ENCODE data around the gene FLII.

FLII gene

GRCh38 chr17:18270046-18270931, 11.8 kb upstream of the FLII start:
- H3K4me1 ChIP-seq (ENCODE audit: control insufficient read depth, insufficient read depth, low read length) = no peaks in the 10 kb centered on the region
- H3K36me3 ChIP-seq (ENCODE audit: control insufficient read depth, insufficient read depth, low read length) = peaks cover 6% of the 10 kb centered on the region
- no peaks in the 10 kb centered on the region for H3K27me3 ChIP-seq (ENCODE audit: control insufficient read depth, insufficient read depth, low read length)
- H3K4me3 ChIP-seq (ENCODE audit: low read length) = no peak overlapping the region
- H3K9me3 ChIP-seq (ENCODE audit: control insufficient read depth, low read length) = no peaks in the 10 kb centered on the region
- no peak overlapping the region for H3K9ac ChIP-seq (ENCODE audit: low read length)

DNA sequence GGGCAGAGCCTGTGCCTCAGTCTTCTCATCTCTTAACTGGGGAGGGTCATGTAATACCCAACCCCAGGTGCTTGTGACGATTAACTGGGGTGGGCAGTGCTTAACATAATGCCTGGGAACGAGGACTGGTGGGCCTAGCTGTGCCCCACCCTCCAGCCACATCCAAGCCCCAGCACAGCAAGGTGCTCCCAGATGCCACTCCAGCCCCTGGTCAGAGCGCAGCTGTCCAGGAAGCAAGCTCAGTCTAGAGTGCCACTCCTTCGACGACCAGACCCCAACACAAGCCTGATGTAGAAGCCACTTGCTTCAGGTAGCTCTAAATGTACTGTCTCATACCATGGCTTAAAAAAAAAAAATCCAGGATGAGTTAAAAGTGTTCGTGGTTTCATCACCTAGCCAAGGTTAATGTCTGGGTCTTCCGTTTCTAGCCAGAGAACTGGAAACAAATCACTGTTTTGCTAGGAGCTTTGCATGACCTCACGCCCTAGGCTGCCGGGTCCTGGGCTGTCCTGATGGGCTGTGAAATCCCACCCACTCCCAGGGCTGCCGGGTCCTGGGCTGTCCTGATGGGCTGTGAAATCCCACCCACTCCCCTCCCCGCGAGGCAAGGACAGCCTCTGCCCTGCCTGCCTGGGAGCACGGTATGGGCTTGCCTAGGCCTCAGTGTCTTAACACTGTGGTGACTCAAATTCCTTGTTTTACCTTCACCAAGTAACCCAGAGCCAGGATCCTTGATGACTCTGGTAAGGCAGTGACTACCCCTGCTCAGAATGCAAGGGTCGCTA, 9.6 kb upstream of the FLII start:
- no peaks in the 10 kb centered on the region for H3K27me3 ChIP-seq (ENCODE audit: control insufficient read depth, insufficient read depth, low read length)
- no peaks in the 10 kb centered on the region for H3K9me3 ChIP-seq (ENCODE audit: control insufficient read depth, low read length)
- peaks cover 4% of the 10 kb centered on the region for H3K36me3 ChIP-seq (ENCODE audit: control insufficient read depth, insufficient read depth, low read length)
- no peak overlapping the region for H3K4me3 ChIP-seq (ENCODE audit: low read length)
- H3K9ac ChIP-seq (ENCODE audit: low read length) = no peak overlapping the region
- no peaks in the 10 kb centered on the region for H3K4me1 ChIP-seq (ENCODE audit: control insufficient read depth, insufficient read depth, low read length)

DNA sequence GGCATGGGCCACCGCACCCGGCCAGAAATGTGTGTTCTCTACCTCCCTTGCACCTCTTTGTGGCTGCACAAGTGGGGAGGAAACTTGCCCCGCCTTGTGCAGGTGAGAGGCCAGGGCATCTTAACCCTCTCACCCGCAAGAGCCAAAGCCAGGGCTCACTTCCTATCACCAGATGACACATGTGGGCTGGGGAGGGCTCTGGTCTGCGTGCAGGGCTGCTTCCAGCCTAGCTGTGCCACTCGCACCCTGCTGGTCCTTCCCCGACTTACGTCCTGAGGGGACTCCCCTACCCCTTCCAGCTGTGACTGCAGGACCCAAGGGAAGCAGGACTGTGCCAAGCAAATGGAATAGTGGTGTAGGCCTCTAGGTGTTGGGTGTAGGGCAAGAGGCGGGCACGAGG, 8.8 kb upstream of the FLII start:
- no peaks in the 10 kb centered on the region for H3K27me3 ChIP-seq (ENCODE audit: control insufficient read depth, insufficient read depth, low read length)
- peaks cover 7% of the 10 kb centered on the region for H3K4me1 ChIP-seq (ENCODE audit: control insufficient read depth, insufficient read depth, low read length)
- peaks cover 4% of the 10 kb centered on the region for H3K36me3 ChIP-seq (ENCODE audit: control insufficient read depth, insufficient read depth, low read length)
- no peak overlapping the region for H3K4me3 ChIP-seq (ENCODE audit: low read length)
- H3K9me3 ChIP-seq (ENCODE audit: control insufficient read depth, low read length) = no peaks in the 10 kb centered on the region
- no peak overlapping the region for H3K9ac ChIP-seq (ENCODE audit: low read length)

- Histone ChIP-seq H3K36me3 (ENCODE audit: control insufficient read depth, insufficient read depth, low read length) (peaks cover 4% of the 10 kb centered on the region), H3K9ac (ENCODE audit: low read length) (no peak overlapping the region), H3K27me3 (ENCODE audit: control insufficient read depth, insufficient read depth, low read length) (no peaks in the 10 kb centered on the region), H3K4me3 (ENCODE audit: low read length) (no peak overlapping the region), H3K9me3 (ENCODE audit: control insufficient read depth, low read length) (no peaks in the 10 kb centered on the region), H3K4me1 (ENCODE audit: control insufficient read depth, insufficient read depth, low read length) (peaks cover 29% of the 10 kb centered on the region)
These were observed 5.5 kb upstream of the FLII start for GRCh38 chr17:18263885-18264682.

GRCh38 chr17:18262641-18263040, 4.1 kb upstream of the FLII start:
- H3K36me3 ChIP-seq (ENCODE audit: control insufficient read depth, insufficient read depth, low read length) = peaks cover 4% of the 10 kb centered on the region
- no peaks in the 10 kb centered on the region for H3K27me3 ChIP-seq (ENCODE audit: control insufficient read depth, insufficient read depth, low read length)
- H3K4me1 ChIP-seq (ENCODE audit: control insufficient read depth, insufficient read depth, low read length) = peaks cover 34% of the 10 kb centered on the region
- H3K9ac ChIP-seq (ENCODE audit: low read length) = no peak overlapping the region
- H3K9me3 ChIP-seq (ENCODE audit: control insufficient read depth, low read length) = no peaks in the 10 kb centered on the region
- no peak overlapping the region for H3K4me3 ChIP-seq (ENCODE audit: low read length)

DNA sequence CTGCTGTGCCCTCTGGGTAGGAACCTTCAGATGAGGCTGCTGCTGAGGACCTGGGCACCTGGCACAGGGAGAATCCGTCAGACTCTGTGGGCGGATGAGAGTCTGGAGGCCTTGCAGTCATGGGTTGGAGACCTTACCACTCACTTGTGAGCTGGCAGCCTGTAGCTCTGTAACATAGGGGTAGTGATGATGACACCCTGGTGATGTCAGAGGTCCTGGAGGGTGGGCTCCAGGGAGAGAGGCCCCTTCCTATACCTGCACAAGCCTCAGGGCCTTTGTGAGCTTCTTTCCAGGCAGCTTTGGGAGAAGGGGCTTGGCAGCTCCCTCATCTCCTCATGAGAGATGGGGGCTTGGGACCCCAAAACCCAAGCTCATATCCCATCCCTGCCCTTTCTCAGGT, 3.6 kb upstream of the FLII start:
- Histone ChIP-seq H3K9ac (ENCODE audit: low read length) (peak overlapping the region; percentile 97), H3K4me1 (ENCODE audit: control insufficient read depth, insufficient read depth, low read length) (peaks cover 39% of the 10 kb centered on the region), H3K9me3 (ENCODE audit: control insufficient read depth, low read length) (no peaks in the 10 kb centered on the region), H3K36me3 (ENCODE audit: control insufficient read depth, insufficient read depth, low read length) (peaks cover 4% of the 10 kb centered on the region), H3K4me3 (ENCODE audit: low read length) (peak overlapping the region; percentile 86), H3K27me3 (ENCODE audit: control insufficient read depth, insufficient read depth, low read length) (no peaks in the 10 kb centered on the region)

DNA sequence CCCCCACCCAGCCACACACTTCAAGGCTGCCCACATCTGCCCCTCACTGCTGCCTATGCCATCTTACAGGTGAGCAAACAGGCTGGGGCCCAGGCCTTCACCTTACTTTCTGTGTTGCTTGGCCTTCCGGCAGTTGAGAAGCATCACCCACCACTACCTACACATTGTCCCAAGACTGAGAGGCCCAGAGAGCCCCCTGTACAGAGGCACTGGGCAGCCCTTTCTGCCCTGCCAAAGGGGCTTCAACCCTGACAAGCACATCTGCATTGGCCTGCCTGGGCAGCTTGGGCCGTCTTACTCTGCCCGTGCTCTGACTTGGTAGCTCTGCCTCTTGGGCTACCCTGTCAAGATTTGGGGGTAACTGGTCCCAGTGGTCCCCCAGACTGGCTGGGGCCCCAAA, 3.1 kb upstream of the FLII start:
- Histone ChIP-seq H3K36me3 (ENCODE audit: control insufficient read depth, insufficient read depth, low read length) (peaks cover 4% of the 10 kb centered on the region), H3K4me3 (ENCODE audit: low read length) (peak overlapping the region; percentile 86), H3K27me3 (ENCODE audit: control insufficient read depth, insufficient read depth, low read length) (no peaks in the 10 kb centered on the region), H3K4me1 (ENCODE audit: control insufficient read depth, insufficient read depth, low read length) (peaks cover 44% of the 10 kb centered on the region), H3K9me3 (ENCODE audit: control insufficient read depth, low read length) (no peaks in the 10 kb centered on the region), H3K9ac (ENCODE audit: low read length) (peak overlapping the region; percentile 97)

- Histone ChIP-seq H3K4me1 (ENCODE audit: control insufficient read depth, insufficient read depth, low read length) (peaks cover 49% of the 10 kb centered on the region), H3K4me3 (ENCODE audit: low read length) (peak overlapping the region; percentile 86), H3K27me3 (ENCODE audit: control insufficient read depth, insufficient read depth, low read length) (no peaks in the 10 kb centered on the region)
These were observed 2.6 kb upstream of the FLII start for GRCh38 chr17:18261146-18261515.

DNA sequence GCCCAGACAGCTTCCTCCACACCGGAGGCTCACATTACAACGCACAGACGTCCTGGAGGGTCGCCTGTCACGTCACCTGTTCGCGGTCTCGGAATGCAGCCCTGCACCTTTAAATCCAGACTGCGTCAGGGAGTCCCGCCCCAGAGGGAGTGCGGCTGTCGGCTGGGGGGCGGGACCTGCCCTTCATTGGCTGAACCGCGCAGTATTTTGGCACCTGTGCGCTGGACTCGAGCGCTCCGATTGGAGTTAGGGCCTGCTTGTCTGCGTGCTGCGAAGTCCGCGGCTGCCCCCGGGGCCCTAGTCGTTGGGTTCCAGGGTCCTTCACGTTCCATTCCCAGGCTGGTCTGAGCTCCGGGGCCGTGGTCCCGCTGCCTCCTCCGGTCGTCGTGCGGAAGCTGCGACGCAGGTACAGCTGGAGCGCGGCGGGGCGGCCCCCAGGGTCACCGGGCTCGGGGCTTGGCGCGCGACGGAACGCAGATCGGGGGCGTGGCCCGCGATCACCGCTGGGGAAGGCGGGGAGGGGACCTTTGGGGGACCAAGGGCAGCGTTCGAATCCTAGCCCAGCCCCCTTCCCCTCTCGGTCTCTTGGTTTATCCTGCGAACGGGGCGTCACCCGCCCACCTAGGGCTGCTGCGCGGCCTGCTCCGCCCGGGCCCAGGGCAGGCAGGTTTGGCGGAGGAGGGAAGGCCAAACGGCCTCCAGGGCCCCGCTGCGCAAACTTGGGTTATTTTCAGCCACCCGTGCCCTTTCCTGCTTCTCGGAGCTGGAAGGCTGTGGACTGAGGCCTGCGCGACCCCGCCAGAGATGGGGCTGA, 2.0 kb upstream of the FLII start, which contains the start of gene MIEF2:
Gene MIEF2 (plus strand): TSS at position 331 of the 814 bp plus-strand sequence. CDS start 2,059 bp downstream, outside the sequence.
- peak within 1 kb of the TSS; percentile 86 for H3K4me3 ChIP-seq (ENCODE audit: low read length)
- H3K9ac ChIP-seq (ENCODE audit: low read length) = peak within 1 kb of the TSS; percentile 97
- H3K36me3 ChIP-seq (ENCODE audit: control insufficient read depth, insufficient read depth, low read length) = peaks cover 4% of the 10 kb centered on the region
- H3K9me3 ChIP-seq (ENCODE audit: control insufficient read depth, low read length) = no peaks in the 10 kb centered on the region
- H3K4me1 ChIP-seq (ENCODE audit: control insufficient read depth, insufficient read depth, low read length) = peaks cover 49% of the 10 kb centered on the region
- H3K27me3 ChIP-seq (ENCODE audit: control insufficient read depth, insufficient read depth, low read length) = no peaks in the 10 kb centered on the region

More at GRCh38 chr17:18261146-18261515, 2.6 kb upstream of the FLII start:
- Histone ChIP-seq H3K36me3 (ENCODE audit: control insufficient read depth, insufficient read depth, low read length) (peaks cover 4% of the 10 kb centered on the region), H3K9ac (ENCODE audit: low read length) (peak overlapping the region; percentile 97), H3K9me3 (ENCODE audit: control insufficient read depth, low read length) (no peaks in the 10 kb centered on the region)

DNA sequence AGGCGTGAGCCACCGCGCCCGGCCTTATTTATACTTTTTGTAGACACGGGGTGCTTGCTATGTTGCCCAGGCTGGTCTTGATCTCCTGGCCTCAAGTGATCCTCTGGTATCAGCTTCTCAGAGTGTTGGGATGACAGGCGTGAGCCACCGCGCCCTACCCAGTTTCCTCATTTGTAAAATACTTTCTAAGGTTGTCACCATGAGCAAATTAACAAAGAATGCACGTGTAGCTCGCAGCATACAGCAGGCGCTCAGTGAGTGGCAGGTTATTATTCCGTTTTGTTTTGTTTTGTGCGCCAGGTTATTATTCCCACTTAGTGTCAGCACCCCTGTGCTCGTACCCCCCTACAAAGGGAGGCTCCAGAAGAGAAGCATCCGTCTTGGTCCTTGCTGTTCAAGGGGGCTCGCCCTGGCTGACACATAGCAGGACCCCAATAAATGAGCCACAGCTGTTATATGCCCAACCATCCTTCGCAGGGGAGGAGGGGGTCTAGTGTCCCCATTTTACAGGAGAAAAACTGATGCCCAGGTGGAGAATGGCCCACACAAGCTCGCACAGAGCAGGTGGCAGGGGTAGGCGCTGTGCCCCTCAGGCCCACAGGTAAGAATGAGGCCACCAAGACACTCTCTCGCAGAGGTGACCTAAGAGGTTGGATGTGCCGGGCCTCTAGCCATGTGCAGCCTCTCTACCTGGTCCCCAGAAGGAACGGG, 1.2 kb upstream of the FLII start:
- Histone ChIP-seq H3K4me1 (ENCODE audit: control insufficient read depth, insufficient read depth, low read length) (peaks cover 49% of the 10 kb centered on the region), H3K9ac (ENCODE audit: low read length) (peak overlapping the region; percentile 97), H3K27me3 (ENCODE audit: control insufficient read depth, insufficient read depth, low read length) (no peaks in the 10 kb centered on the region), H3K9me3 (ENCODE audit: control insufficient read depth, low read length) (no peaks in the 10 kb centered on the region), H3K4me3 (ENCODE audit: low read length) (peak overlapping the region; percentile 86), H3K36me3 (ENCODE audit: control insufficient read depth, insufficient read depth, low read length) (peaks cover 7% of the 10 kb centered on the region)

DNA sequence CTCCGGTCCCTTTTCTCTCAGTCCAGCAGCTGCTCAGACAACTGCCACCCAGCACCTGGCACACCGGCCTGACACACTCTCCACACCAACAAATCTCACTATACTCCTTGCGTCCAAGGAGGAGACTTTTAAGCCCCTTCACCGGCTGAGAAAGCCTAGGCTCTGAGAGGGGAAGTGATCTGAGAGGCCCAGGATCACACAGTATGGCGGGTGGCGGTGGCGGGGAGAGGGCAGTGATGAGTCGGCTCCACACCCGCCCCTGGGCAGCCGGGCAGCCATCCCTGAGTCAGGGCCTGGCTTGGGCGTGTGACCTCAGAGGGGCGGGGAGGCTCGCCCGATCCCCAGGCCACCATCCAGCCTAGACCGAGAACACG, 569 bp downstream of the FLII start:
- Histone ChIP-seq H3K9me3 (ENCODE audit: control insufficient read depth, low read length) (no peaks in the 10 kb centered on the region), H3K4me1 (ENCODE audit: control insufficient read depth, insufficient read depth, low read length) (peaks cover 49% of the 10 kb centered on the region), H3K4me3 (ENCODE audit: low read length) (peak overlapping the region; percentile 73), H3K36me3 (ENCODE audit: control insufficient read depth, insufficient read depth, low read length) (peaks cover 18% of the 10 kb centered on the region), H3K9ac (ENCODE audit: low read length) (peak overlapping the region; percentile 88), H3K27me3 (ENCODE audit: control insufficient read depth, insufficient read depth, low read length) (no peaks in the 10 kb centered on the region)

Data from mucosa of stomach (tissue), 1 donor.